GM21360 (cell line): ENCODE results near the gene TBRG4.

Source experiments
- ATAC-seq: cut with Tn5 transposase; IDR thresholded peaks from one replicate; pipeline ENCODE4 v1.9.1; 2021; ENCODE audit warnings: mild to moderate bottlenecking, moderate library complexity; ENCODE audit not compliant: unreplicated experiment

Gene TBRG4

DNA sequence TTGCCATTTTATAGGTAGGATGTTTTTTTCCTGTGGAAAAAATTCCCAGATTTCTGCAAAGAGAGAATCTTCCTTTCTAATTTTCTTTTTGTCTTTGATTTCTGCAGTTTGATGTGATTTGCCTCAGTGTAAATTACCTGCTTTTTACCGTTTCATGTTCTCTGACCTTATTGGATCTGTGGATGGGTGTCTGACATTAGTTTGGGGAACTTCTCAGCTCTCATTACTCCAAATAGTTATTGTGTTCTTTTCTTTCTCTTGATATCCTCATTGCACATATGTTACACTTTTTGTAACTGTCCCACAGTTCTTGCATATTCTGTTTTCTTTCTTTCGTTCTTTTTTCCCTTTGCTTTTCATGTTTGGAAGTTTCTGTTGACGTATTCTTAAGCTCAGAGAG lies 51.2 kb downstream of the TBRG4 start:
- no peak for ATAC-seq

DNA sequence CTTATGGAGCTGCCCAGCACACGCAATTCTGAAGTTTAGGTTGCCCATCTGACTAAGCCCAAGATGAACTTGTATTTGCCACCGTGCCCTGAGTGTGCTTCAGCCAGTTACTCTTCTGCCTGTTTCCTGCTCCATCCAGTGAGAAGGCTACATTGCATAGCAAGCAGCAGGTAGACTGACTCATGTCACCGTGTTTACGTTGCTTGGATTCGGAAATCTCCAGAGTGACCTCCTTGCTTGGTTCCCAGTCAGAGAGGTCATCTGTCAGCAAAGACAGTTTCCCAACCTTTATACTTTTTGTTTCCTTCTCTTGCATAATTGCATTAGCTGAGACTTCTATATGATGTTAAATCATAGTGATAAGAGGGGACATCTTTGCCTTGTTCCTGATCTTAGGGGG lies 53.6 kb downstream of the TBRG4 start:
- ATAC-seq: no peak

DNA sequence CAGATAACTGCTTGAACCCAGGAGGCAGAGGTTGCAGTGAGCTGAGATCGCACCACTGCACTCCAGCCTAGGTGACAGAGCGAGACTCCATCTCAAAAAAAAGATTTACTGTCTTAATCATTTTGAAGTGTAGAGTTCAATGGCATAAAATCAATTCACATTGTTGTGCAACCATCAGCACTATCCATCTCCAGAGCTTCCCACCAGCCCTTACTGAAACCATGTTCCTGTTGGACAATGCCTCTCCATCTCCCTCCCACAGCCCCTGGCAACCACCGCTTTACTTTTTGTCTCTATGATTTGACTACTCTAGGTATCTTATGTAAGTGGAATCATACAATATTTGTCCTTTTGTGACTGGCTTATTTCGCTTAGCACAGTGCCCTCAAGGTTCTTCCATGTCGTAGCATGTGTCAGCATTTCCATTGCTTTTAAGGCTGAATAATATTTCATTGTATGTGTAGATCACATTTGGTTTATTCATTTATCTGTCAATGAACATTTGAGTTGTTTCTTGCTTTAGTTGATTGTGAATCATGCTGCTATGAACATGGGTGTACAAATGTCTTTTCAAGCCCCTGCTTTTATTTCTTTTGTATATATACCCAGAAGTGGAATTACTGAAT lies 55.8 kb downstream of the TBRG4 start:
- ATAC-seq: no peak

DNA sequence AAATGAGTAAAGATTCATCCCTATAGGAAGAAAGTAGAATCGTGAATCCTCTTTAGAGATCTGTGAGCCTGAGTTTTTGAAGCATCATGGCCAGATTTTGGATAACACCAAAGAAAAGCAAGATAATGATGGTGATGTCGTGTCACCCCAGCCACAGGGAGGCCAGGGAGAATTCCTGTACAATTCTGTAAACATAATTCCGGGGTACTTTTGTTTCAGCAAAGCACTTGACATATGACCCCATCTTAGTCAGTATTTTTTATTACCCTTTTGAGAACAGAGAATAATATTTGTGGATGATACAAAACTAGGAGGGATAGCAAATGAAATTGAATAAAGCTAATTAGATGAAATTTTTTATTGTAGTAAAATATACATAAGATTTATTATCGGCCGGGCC lies 56.5 kb downstream of the TBRG4 start:
- ATAC-seq: no peak

DNA sequence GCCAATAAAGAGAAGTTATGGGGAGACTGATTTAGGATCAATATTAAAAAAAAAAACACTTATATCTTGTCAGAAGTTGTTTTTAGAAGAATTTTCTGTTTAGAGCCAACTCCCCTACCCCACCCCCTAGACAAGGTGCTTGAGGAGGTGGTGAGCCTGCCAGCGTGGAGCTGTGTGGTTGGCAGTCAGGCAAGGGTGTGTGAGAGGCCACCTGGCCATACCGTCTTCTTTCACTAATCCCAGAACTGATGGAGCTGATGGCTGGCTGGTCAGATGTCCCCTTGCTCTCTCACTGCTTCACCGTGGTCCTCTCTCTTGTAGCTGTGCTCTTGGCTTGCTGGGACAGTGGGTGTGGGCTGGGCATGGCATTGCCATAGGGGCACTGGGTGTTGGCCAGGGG lies 57.1 kb downstream of the TBRG4 start:
- ATAC-seq: no peak

DNA sequence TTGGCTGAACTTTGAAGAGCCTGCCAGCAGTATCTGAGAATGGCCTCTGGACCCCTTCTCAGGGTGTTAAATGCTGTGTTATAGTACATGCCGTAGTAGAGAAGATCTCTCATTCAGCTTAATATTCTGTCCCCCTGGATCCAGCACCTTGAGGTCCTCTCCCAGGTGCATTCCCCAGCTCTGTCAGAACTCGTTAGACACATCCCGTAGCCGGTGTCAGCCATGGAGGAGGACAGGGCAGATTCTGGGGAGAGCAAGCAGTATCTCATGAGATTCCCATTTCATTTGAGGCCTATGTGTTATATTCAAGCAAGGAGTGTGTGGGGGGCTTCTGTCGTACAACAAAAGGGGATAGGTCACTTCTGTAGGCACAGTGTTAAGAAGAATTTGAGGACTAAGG lies 57.6 kb downstream of the TBRG4 start:
- no peak for ATAC-seq

DNA sequence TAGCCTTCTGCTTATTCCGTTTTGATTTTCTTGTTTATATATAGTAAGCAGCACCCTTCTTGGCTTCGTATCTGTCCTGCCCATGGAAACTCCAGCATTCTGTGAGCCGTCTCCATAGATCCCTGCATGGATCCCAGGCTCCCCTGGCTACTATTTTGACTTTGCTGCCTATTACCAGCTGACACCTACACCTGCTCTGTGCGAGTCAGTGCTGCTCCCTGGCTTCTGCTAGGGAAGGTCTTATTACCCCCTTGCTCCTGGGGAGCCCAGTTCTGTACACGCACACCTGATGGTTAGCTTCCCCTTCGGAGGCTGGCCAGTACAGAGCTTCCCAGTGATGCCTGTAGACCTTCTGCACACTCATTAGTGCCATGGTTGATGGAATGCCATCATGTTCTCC lies 58.1 kb downstream of the TBRG4 start:
- ATAC-seq: no peak

DNA sequence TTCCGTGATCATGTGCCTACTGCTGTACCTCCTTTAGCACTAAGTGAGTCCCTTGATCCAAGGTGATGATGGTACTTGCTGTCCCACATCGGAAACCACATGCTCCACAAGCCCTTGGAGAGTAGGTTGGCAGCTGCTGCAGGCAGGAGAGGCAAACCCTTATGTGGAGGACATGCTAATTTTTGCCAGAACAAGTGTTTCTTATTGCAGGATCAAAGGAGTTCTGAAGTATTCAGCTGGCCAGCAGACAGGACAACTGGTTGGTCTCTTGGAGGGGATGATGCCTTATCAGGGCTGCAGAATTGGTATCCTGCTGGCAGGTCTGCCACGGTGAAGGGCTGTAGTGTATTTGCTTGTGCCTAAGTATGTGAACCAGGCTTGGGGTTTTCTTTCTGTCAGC lies 59.5 kb downstream of the TBRG4 start:
- ATAC-seq: no peak

DNA sequence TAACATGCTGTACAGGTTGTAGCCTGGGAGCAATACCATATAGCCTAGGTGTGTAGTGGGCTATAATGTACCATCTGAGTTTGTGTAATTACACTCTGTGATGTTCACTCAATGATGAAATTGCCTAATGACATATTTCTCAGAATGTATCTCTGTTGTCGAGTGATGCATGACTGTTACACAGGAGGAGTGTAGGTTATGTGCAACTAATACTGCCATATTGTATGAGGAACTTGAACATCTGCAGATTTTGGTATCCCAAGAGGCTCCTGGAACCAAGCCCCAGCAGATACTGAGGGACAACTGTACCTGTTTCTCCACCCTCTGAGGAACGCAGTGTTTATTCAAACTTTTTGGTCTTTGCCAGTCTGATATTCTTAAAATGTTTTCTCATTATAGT lies 61.3 kb downstream of the TBRG4 start:
- no peak for ATAC-seq
